Measurements from ENCODE around the gene RANBP1. TPM values are rescaled to one million over a fixed set of nuclear protein-coding genes. Genes with fewer than 3 reads are reported as not detected.
A peak's percentile ranks its signal among the peaks of the same experiment; 100 is the strongest.

The RANBP1 gene
- total RNA-seq, 2 experiments from 2014 or later, result 320 to 332 TPM

DNA sequence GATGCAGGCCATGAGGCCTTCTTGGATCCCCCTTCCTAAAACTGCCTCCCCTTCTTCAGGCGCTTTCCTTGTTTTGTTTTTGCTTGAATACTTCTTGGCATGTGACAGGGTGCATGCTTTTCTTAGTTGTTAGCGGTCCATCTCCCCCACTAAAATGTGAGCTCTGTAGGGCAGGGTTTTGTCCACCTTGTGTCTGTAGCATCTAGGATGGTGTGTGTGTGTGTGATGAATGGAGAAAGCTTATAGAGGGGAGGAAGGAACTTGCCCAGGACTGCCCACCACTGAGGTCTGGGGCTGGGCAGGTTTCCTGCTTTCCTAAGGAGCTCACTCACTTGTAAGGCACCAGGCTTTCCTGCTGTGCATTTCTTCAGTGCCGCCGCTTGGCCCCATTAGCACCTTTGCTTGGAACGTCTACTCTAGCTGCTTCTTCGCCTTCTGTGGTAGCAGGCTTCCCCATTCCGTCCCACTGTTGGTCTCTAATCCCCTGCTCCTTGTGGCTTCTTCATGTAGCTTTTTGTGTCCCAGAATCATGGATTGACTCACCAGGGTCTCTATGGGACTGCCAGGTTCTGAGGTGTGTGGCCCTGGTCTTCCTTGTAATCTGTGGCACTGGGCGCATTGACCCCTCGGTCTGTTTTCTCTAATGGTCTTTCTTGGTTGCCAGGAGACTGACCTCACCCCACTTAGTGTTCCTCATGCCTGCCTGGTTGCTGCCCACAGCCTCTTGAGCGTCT is 32.6 kb upstream of the RANBP1 start:
- Mint-ChIP-seq H3K27me3 (ENCODE audit: low read depth) (no peaks in the 10 kb centered on the region), H3K9me3 (ENCODE audit: insufficient read depth) (no peaks in the 10 kb centered on the region), H3K4me1 (ENCODE audit: low read depth) (peaks cover 62% of the 10 kb centered on the region), H3K36me3 (ENCODE audit: low read depth) (peaks cover 45% of the 10 kb centered on the region), H3K27ac (peak overlapping the region; percentile 62), H3K4me3 (peak overlapping the region; percentile 16)
- DNase-seq, result no peak
- ChIA-PET POLR2A (interaction anchor here (1.4 kb wide), 1 partner anchor 34 kb away, joined by 7 read pairs; the partner anchor contains the start of gene TRMT2A), CTCF (interaction anchor here (0.9 to 1.7 kb wide), 4 partner anchors 13 to 46 kb away, joined by 3 to 6 read pairs (median 4); no protein-coding TSS in a partner anchor)
- ATAC-seq, result no peak

DNA sequence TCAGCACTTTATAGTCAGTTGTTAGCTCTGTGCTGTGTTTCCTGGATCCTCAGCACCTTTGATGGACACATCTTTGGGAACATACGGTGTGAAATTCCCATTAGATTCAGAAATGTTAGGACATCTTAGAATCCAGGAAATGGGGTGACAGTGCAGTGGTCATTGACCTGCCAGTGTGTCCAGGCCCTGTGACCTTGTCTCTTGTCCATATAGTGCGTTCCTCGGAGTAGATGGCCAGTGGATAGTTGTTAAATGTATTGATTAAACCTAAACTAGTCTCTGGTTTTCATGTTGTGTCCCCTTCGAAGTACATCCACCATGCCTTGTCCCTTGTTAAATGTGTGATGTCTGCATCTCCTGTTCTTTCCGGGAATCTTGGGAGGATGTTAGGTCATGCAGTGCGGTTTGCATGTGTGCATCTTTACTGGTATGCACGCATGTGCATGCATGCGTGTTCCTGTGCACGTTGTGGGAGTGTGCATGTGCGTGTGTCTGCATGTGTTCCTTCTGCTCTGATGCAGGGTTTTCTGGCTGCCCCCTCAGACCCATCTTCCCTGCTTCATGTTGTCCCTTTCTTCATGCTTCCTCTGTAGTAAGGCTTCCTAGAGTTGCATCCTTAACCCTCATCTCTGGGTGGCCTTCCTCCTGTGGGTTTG is 31.9 kb upstream of the RANBP1 start:
- CTCF ChIA-PET, result interaction anchor here (1.0 to 1.7 kb wide), 3 partner anchors 12 to 45 kb away, joined by 4 to 6 read pairs (median 4); no protein-coding TSS in a partner anchor

GRCh38 chr22:20084547-20085413 is 31.1 kb upstream of the RANBP1 start:
- no peak overlapping the region for H3K4me3 Mint-ChIP-seq
- CTCF ChIA-PET, result interaction anchor here (1.8 kb wide), 1 partner anchor 16 kb away, joined by 4 read pairs; no protein-coding TSS in a partner anchor
- POLR2A ChIA-PET, result no interaction called here
- peaks cover 60% of the 10 kb centered on the region for H3K36me3 Mint-ChIP-seq (ENCODE audit: low read depth)
- DNase-seq (no peak), ATAC-seq (no peak)
- peak overlapping the region; percentile 6 for H3K27ac Mint-ChIP-seq
- H3K4me1 Mint-ChIP-seq (ENCODE audit: low read depth), result peaks cover 69% of the 10 kb centered on the region
- no peaks in the 10 kb centered on the region for H3K27me3 Mint-ChIP-seq (ENCODE audit: low read depth)
- no peaks in the 10 kb centered on the region for H3K9me3 Mint-ChIP-seq (ENCODE audit: insufficient read depth)

More for the DNA sequence above, 31.9 kb upstream of the RANBP1 start:
- ATAC-seq (no peak), DNase-seq (no peak)
- Mint-ChIP-seq H3K4me3 (no peak overlapping the region), H3K36me3 (ENCODE audit: low read depth) (peaks cover 52% of the 10 kb centered on the region), H3K9me3 (ENCODE audit: insufficient read depth) (no peaks in the 10 kb centered on the region), H3K27ac (peak overlapping the region; percentile 7), H3K4me1 (ENCODE audit: low read depth) (peaks cover 64% of the 10 kb centered on the region), H3K27me3 (ENCODE audit: low read depth) (no peaks in the 10 kb centered on the region)
- POLR2A ChIA-PET, result interaction anchor here (1.4 kb wide), 1 partner anchor 33 kb away, joined by 7 read pairs; the partner anchor contains the start of gene TRMT2A

DNA sequence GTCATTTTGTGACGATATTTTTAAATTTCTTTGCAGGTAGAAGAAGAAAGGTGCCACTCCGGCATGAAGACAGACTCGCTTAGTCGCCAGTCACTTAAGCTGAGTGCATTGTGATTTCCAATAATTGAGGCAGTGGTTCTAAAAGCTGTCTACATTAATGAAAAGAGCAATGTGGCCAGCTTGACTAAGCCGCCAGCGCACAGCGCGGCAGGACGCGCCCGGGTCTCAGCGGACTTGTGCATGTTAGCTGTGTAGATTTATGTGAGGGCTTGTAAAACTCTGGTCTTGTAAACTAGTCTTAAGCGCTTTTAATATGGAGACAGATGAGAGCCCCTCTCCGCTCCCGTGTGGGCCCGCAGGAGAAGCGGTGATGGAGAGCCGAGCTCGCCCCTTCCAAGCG is 30.3 kb upstream of the RANBP1 start:
- ChIA-PET CTCF (interaction anchor here (1.0 to 1.8 kb wide), 2 partner anchors 15 to 68 kb away, joined by 3 to 4 read pairs; no protein-coding TSS in a partner anchor), POLR2A (interaction anchor here (1.1 kb wide), 1 partner anchor 15 kb away, joined by 4 read pairs; no protein-coding TSS in a partner anchor)
- H3K27me3 Mint-ChIP-seq (ENCODE audit: low read depth), result no peaks in the 10 kb centered on the region
- no peak for ATAC-seq
- H3K4me3 Mint-ChIP-seq, result no peak overlapping the region
- peaks cover 77% of the 10 kb centered on the region for H3K4me1 Mint-ChIP-seq (ENCODE audit: low read depth)
- H3K9me3 Mint-ChIP-seq (ENCODE audit: insufficient read depth), result no peaks in the 10 kb centered on the region
- peaks cover 67% of the 10 kb centered on the region for H3K36me3 Mint-ChIP-seq (ENCODE audit: low read depth)
- H3K27ac Mint-ChIP-seq, result no peak overlapping the region
- no peak for DNase-seq

DNA sequence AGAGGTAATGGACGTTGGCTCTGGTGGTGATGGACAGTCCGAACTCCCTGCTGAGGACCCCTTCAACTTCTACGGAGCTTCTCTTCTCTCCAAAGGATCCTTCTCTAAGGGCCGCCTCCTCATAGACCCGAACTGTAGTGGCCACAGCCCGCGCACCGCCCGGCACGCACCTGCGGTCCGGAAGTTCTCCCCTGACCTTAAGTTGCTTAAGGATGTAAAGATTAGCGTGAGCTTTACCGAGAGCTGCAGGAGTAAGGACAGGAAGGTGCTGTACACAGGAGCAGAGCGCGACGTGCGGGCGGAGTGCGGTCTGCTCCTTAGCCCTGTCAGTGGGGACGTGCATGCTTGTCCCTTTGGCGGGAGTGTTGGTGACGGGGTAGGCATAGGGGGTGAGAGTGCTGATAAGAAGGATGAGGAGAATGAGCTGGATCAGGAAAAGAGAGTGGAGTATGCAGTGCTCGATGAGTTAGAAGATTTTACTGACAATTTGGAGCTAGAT is 29.8 kb upstream of the RANBP1 start:
- DNase-seq (no peak), ATAC-seq (no peak)
- H3K4me1 Mint-ChIP-seq (ENCODE audit: low read depth), result peaks cover 77% of the 10 kb centered on the region
- no peak overlapping the region for H3K27ac Mint-ChIP-seq
- POLR2A ChIA-PET, result interaction anchor here (1.1 kb wide), 1 partner anchor 15 kb away, joined by 4 read pairs; no protein-coding TSS in a partner anchor
- no peaks in the 10 kb centered on the region for H3K27me3 Mint-ChIP-seq (ENCODE audit: low read depth)
- CTCF ChIA-PET, result interaction anchor here (1.0 to 1.8 kb wide), 2 partner anchors 15 to 68 kb away, joined by 3 to 4 read pairs; no protein-coding TSS in a partner anchor
- no peak overlapping the region for H3K4me3 Mint-ChIP-seq
- no peaks in the 10 kb centered on the region for H3K9me3 Mint-ChIP-seq (ENCODE audit: insufficient read depth)
- H3K36me3 Mint-ChIP-seq (ENCODE audit: low read depth), result peaks cover 66% of the 10 kb centered on the region

DNA sequence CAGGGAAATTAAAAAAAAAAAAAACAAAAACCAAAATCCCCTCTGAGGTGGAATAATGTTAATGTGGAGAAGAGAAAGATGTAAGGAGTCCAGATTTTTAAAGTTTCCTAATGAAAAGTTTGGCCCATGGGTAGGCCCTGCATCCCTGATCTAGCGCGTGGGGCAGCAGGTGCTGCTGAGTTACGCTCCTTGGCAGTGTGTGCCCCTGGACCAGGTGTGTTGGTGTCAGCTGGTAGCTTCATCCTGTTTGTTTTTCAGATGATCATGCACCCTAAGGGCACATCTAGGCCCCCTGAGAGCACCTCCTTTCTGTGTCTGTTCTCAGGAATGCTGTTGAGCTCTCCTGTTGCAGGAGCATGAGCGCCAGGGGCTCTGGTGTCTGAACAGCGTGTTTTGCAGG is 29.1 kb upstream of the RANBP1 start:
- no peaks in the 10 kb centered on the region for H3K9me3 Mint-ChIP-seq (ENCODE audit: insufficient read depth)
- H3K36me3 Mint-ChIP-seq (ENCODE audit: low read depth), result peaks cover 68% of the 10 kb centered on the region
- POLR2A ChIA-PET, result interaction anchor here (1.1 kb wide), 1 partner anchor 14 kb away, joined by 4 read pairs; no protein-coding TSS in a partner anchor

DNA sequence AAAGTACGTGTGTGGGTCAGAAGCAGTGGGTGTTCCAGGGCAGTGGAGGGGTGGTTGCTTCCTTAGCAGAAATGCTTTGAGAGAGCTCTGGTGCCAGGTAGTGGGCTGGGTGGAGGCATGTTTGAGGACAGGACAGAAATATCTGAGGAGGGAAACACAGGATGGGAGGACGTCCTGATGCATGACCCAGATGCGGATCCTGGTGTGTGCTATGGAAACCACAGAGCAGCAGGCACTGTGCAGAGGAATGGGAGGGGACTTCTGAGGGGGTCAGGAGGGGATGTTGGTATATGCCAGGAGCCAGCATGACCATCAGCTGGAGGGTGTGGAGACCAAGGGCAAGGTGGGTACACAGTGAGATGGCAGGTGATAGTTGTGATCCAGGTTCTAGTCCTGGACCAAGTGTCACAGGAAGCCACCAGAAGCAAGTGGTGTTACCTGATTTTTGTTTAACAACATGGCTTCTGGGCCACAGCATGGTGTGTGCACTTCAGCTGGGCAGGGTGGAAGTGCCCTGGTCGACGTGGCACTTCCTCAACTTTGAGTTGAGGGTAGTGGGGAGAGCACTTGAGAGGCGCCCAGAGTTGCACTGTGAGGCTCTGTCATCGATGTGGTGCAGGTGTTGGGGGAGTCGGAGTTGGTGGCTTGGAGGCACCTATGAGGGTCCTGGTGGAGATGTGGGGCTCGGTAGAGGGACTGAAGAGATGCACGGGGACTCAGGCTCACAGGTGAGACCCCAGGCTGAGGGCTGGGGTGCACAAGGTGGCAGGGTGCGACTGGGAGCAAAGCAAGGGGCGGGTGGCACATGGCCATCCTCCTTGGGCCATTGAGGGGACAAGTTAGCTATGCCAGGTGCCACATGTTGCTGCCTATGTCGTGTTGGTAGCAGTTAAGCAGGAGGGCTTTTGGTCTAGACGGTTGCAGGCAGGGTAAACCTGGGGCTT is 28.3 kb upstream of the RANBP1 start:
- ATAC-seq, result no peak
- CTCF ChIA-PET, result no interaction called here
- H3K9me3 Mint-ChIP-seq (ENCODE audit: insufficient read depth), result no peaks in the 10 kb centered on the region
- peaks cover 74% of the 10 kb centered on the region for H3K36me3 Mint-ChIP-seq (ENCODE audit: low read depth)
- H3K27ac Mint-ChIP-seq, result peak overlapping the region; percentile 60
- H3K4me1 Mint-ChIP-seq (ENCODE audit: low read depth), result peaks cover 82% of the 10 kb centered on the region
- POLR2A ChIA-PET, result no interaction called here
- H3K4me3 Mint-ChIP-seq, result no peak overlapping the region
- DNase-seq, result no peak
- H3K27me3 Mint-ChIP-seq (ENCODE audit: low read depth), result no peaks in the 10 kb centered on the region

More for the DNA sequence above, 29.1 kb upstream of the RANBP1 start:
- Mint-ChIP-seq H3K27me3 (ENCODE audit: low read depth) (no peaks in the 10 kb centered on the region), H3K27ac (peak overlapping the region; percentile 60), H3K4me3 (no peak overlapping the region), H3K4me1 (ENCODE audit: low read depth) (peaks cover 79% of the 10 kb centered on the region)
- CTCF ChIA-PET, result interaction anchor here (1.8 kb wide), 1 partner anchor 14 kb away, joined by 4 read pairs; no protein-coding TSS in a partner anchor
- DNase-seq (no peak), ATAC-seq (no peak)

DNA sequence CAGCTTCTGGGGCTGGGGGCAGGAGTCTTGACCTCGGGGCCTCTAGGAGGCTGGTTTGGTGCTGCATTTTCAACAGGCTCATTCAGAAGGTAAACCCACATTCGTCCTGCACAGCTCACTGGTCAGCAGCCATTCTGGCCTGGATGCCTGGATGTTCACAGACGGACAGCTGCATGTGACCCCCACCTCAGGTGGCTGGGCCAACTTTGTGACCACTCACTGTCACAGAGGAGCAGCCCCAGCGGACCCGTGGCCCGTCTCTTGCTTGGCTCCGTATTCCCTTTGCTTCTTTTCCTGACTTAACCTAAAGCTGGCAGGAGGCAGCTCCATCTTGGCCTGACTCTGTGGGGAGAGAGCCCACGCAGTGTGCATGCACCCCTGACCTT is 27.6 kb upstream of the RANBP1 start:
- Mint-ChIP-seq H3K4me3 (no peak overlapping the region), H3K27me3 (ENCODE audit: low read depth) (no peaks in the 10 kb centered on the region), H3K27ac (no peak overlapping the region), H3K9me3 (ENCODE audit: insufficient read depth) (no peaks in the 10 kb centered on the region), H3K4me1 (ENCODE audit: low read depth) (peaks cover 79% of the 10 kb centered on the region), H3K36me3 (ENCODE audit: low read depth) (peaks cover 74% of the 10 kb centered on the region)
- ATAC-seq (no peak), DNase-seq (no peak)
- POLR2A ChIA-PET, result no interaction called here
- CTCF ChIA-PET, result interaction anchor here (1.0 kb wide), 1 partner anchor 13 kb away, joined by 3 read pairs; no protein-coding TSS in a partner anchor

DNA sequence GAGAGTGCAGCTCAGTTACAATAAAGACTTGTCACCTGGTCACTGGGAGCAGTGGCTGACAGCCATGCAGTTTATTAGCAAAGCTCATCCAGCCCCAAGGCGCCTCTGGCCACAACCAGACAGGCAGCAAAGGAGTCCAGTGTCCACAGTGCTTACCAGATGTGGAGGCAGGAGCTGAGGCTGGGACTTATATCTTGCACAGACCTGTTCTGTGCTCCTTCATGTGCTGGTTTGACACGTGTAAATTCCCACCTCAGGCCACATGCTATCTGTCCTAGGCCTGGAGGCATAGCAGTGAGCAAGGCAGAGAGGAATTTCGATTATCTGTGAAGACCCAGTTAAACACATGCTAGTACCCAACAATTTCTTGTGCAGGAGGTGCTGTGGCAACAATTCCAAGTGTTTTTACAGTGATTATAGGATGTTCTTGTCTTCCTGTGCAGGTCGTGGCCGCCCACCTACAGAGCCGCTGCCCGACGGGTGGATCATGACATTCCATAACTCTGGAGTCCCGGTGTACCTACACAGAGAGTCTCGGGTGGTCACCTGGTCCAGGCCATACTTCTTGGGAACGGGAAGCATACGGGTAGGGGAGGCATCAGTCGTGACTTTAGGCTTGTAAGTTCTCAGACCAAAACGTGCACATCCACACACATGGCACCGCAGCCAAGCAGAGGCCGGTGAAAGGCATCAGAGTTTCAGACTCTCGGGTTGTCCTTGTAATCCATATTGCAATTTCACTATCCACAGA is 26.5 kb upstream of the RANBP1 start:
- no peaks in the 10 kb centered on the region for H3K9me3 Mint-ChIP-seq (ENCODE audit: insufficient read depth)
- ATAC-seq, result no peak
- H3K27ac Mint-ChIP-seq, result peak overlapping the region; percentile 43
- ChIA-PET CTCF (interaction anchor here (1.0 kb wide), 1 partner anchor 11 kb away, joined by 3 read pairs; no protein-coding TSS in a partner anchor), POLR2A (interaction anchor here (0.6 kb wide), 1 partner anchor 10 kb away, joined by 3 read pairs; no protein-coding TSS in a partner anchor)
- peaks cover 85% of the 10 kb centered on the region for H3K36me3 Mint-ChIP-seq (ENCODE audit: low read depth)
- no peak for DNase-seq
- no peaks in the 10 kb centered on the region for H3K27me3 Mint-ChIP-seq (ENCODE audit: low read depth)
- peaks cover 80% of the 10 kb centered on the region for H3K4me1 Mint-ChIP-seq (ENCODE audit: low read depth)
- H3K4me3 Mint-ChIP-seq, result no peak overlapping the region

Data from activated CD8-positive, alpha-beta T cell treated with anti-CD3 and anti-CD28 coated beads, Interleukin-2, amount 10 ng/mL, durations not matched to agents 7 days and 5 days (primary cell).